Trophoblast cell (in vitro differentiated cells and primary cell): ENCODE data around the gene XRCC4.
"Not testable (repeated sequence)": the region's sequence is repeated elsewhere in the genome, so short reads cannot be mapped to it uniquely, and the experiment has no call there.

Experiments used
- DNase-seq, 2 donors: peaks; one replicate each; pipeline ENCODE4 v3.0.0-alpha.2; 2016
- H2AFZ ChIP-seq: 2 replicates; pipeline ENCODE4 v1.6.1; 2013; ENCODE audit warnings: low read length, moderate library complexity, mild to moderate bottlenecking; ENCODE audit not compliant: insufficient read depth, poor library complexity
- H2AK5ac ChIP-seq: 2 replicates; pipeline ENCODE4 v1.6.1; 2013; ENCODE audit warnings: mild to moderate bottlenecking, low read length
- H2BK120ac ChIP-seq: 2 replicates; pipeline ENCODE4 v1.6.1; 2013; ENCODE audit warnings: low read length, mild to moderate bottlenecking, moderate library complexity; ENCODE audit not compliant: insufficient read depth, poor library complexity
- H2BK12ac ChIP-seq: 2 replicates; pipeline ENCODE4 v1.6.1; 2013; ENCODE audit warnings: mild to moderate bottlenecking, low read length, moderate library complexity
- H2BK5ac ChIP-seq: 2 replicates; pipeline ENCODE4 v1.6.1; 2013; ENCODE audit warnings: low read length, low read depth, moderate library complexity, mild to moderate bottlenecking; ENCODE audit not compliant: poor library complexity
- H3K14ac ChIP-seq: 2 replicates; pipeline ENCODE4 v1.6.1; 2013; ENCODE audit warnings: mild to moderate bottlenecking, low read length
- H3K18ac ChIP-seq: 2 replicates; pipeline ENCODE4 v1.6.1; 2013; ENCODE audit warnings: mild to moderate bottlenecking, low read length
- H3K23ac ChIP-seq: 2 replicates; pipeline ENCODE4 v1.6.1; 2013; ENCODE audit warnings: low read length
- H3K27ac ChIP-seq: 2 replicates; pipeline ENCODE4 v1.5.1; 2013; ENCODE audit warnings: low read depth, mild to moderate bottlenecking, inconsistent platforms, low read length, moderate library complexity
- H3K27me3 ChIP-seq: 2 replicates; pipeline ENCODE4 v1.6.1; 2013; ENCODE audit warnings: inconsistent platforms, mild to moderate bottlenecking, low read length, moderate library complexity; ENCODE audit not compliant: insufficient read depth
- H3K36me3 ChIP-seq, 2 experiments: 1 replicate in 1 of 2; 2 replicates in 1 of 2; pipeline ENCODE4 v1.6.1; 2013; ENCODE audit warnings: low read length in 2 of 2, mild to moderate bottlenecking in 2 of 2, moderate library complexity in 1 of 2; ENCODE audit not compliant: insufficient read depth in 2 of 2, control insufficient read depth in 1 of 2
- H3K4ac ChIP-seq: 2 replicates; pipeline ENCODE4 v1.6.1; 2013; ENCODE audit warnings: low read depth, mild to moderate bottlenecking, low read length, moderate library complexity
- H3K4me1 ChIP-seq, 2 experiments: 1 replicate in 1 of 2; 2 replicates in 1 of 2; pipeline ENCODE4 v1.6.1; 2013; ENCODE audit warnings: low read length in 2 of 2, mild to moderate bottlenecking in 2 of 2, moderate library complexity in 1 of 2; ENCODE audit not compliant: insufficient read depth in 2 of 2, control insufficient read depth in 1 of 2
- H3K4me2 ChIP-seq: 2 replicates; pipeline ENCODE4 v1.6.1; 2013; ENCODE audit warnings: inconsistent platforms, mild to moderate bottlenecking, low read length, moderate library complexity
- H3K4me3 ChIP-seq: 2 replicates; pipeline ENCODE4 v1.5.1; 2013; ENCODE audit warnings: mild to moderate bottlenecking, low read depth, low read length, inconsistent platforms
- H3K79me1 ChIP-seq: one replicate; pipeline ENCODE4 v1.6.1; 2013; ENCODE audit warnings: low read length
- H3K79me2 ChIP-seq: 2 replicates; pipeline ENCODE4 v1.6.1; 2013; ENCODE audit warnings: low read length, mild to moderate bottlenecking; ENCODE audit not compliant: control insufficient read depth, insufficient read depth, poor library complexity
- H3K9ac ChIP-seq: 2 replicates; pipeline ENCODE4 v1.6.1; 2013; ENCODE audit warnings: mild to moderate bottlenecking, low read length
- H3K9me3 ChIP-seq: 2 replicates; pipeline ENCODE4 v1.6.1; 2013; ENCODE audit warnings: low read depth, mild to moderate bottlenecking, control low read depth, inconsistent platforms, low read length; ENCODE audit not compliant: insufficient read depth
- H4K12ac ChIP-seq: 2 replicates; pipeline ENCODE4 v1.6.1; 2013; ENCODE audit warnings: low read depth, mild to moderate bottlenecking, low read length, moderate library complexity
- H4K8ac ChIP-seq: 2 replicates; pipeline ENCODE4 v1.6.1; 2013; ENCODE audit warnings: low read depth, mild to moderate bottlenecking, low read length, moderate library complexity
- H4K91ac ChIP-seq: one replicate; pipeline ENCODE4 v1.6.1; 2013; ENCODE audit warnings: low read depth, mild to moderate bottlenecking, low read length, moderate library complexity
- WGBS: extraction: QIAGEN DNeasy Blood & Tissue Kit; methylation state at CpG from one replicate; pipeline ENCODE4 v1.1.7; 2013; ENCODE audit warnings: missing lambda C conversion rate; ENCODE audit not compliant: insufficient read length, insufficient coverage; ENCODE audit errors: extremely low coverage; 5-methylcytosine and 5-hydroxymethylcytosine counted together

XRCC4 gene

GRCh38 chr5:83059341-83059740 is 18.0 kb upstream of the XRCC4 start:
- H2BK12ac ChIP-seq: no peak overlapping the region
- no peaks in the 10 kb centered on the region for H3K9me3 ChIP-seq
- no peak for DNase-seq
- no peak overlapping the region for H3K4ac ChIP-seq
- H3K4me1 ChIP-seq: no peaks in the 10 kb centered on the region
- H4K12ac ChIP-seq: no peak overlapping the region
- H4K8ac ChIP-seq: no peak overlapping the region
- no peak overlapping the region for H3K14ac ChIP-seq
- no peaks in the 10 kb centered on the region for H3K27me3 ChIP-seq
- no peak overlapping the region for H2BK5ac ChIP-seq
- H3K79me2 ChIP-seq: no peaks in the 10 kb centered on the region
- WGBS: no CpG with 5 or more reads among the region's 2 CpGs
- H3K23ac ChIP-seq: no peak overlapping the region
- no peak overlapping the region for H3K9ac ChIP-seq
- H3K18ac ChIP-seq: no peak overlapping the region
- no peaks in the 10 kb centered on the region for H3K79me1 ChIP-seq
- peaks cover 3 to 6% of the 10 kb centered on the region in 2 experiments for H3K36me3 ChIP-seq
- H3K27ac ChIP-seq: no peak overlapping the region
- no peak overlapping the region for H3K4me2 ChIP-seq
- H4K91ac ChIP-seq: no peak overlapping the region
- H2AK5ac ChIP-seq: no peak overlapping the region
- no peak overlapping the region for H3K4me3 ChIP-seq
- no peak overlapping the region for H2AFZ ChIP-seq
- no peak overlapping the region for H2BK120ac ChIP-seq

GRCh38 chr5:83066548-83067110 is 10.7 kb upstream of the XRCC4 start:
- DNase-seq: no peak

GRCh38 chr5:83067377-83067776 is 10.0 kb upstream of the XRCC4 start:
- not testable (repeated sequence) for H3K9ac ChIP-seq, H4K91ac ChIP-seq, H3K27me3 ChIP-seq, H2BK12ac ChIP-seq, H4K8ac ChIP-seq, H3K79me2 ChIP-seq, H2BK5ac ChIP-seq, H3K14ac ChIP-seq, H2AK5ac ChIP-seq, H3K79me1 ChIP-seq, H3K36me3 ChIP-seq, H3K27ac ChIP-seq, H2AFZ ChIP-seq, H4K12ac ChIP-seq, H3K4me1 ChIP-seq, H2BK120ac ChIP-seq, H3K18ac ChIP-seq, H3K9me3 ChIP-seq, DNase-seq, H3K4me3 ChIP-seq, H3K23ac ChIP-seq, H3K4me2 ChIP-seq
- peak overlapping the region; percentile 89 for H3K4ac ChIP-seq
- WGBS: no CpG with 5 or more reads among the region's 4 CpGs

More at GRCh38 chr5:83066548-83067110, 10.7 kb upstream of the XRCC4 start:
- H3K23ac ChIP-seq: no peak overlapping the region
- no peak overlapping the region for H3K14ac ChIP-seq
- no peaks in the 10 kb centered on the region for H3K9me3 ChIP-seq
- H3K4me3 ChIP-seq: no peak overlapping the region
- H4K12ac ChIP-seq: no peak overlapping the region
- H2BK5ac ChIP-seq: no peak overlapping the region
- no peak overlapping the region for H2AFZ ChIP-seq
- no CpG with 5 or more reads among the region's 3 CpGs for WGBS
- no peak overlapping the region for H2BK12ac ChIP-seq
- no peak overlapping the region for H4K8ac ChIP-seq
- no peaks in the 10 kb centered on the region for H3K36me3 ChIP-seq
- no peaks in the 10 kb centered on the region for H3K4me1 ChIP-seq
- no peak overlapping the region for H2AK5ac ChIP-seq
- H3K9ac ChIP-seq: no peak overlapping the region
- H4K91ac ChIP-seq: no peak overlapping the region
- no peak overlapping the region for H3K4me2 ChIP-seq
- peaks cover 1% of the 10 kb centered on the region for H3K79me2 ChIP-seq
- peak overlapping the region; percentile 86 for H3K4ac ChIP-seq
- H3K79me1 ChIP-seq: no peaks in the 10 kb centered on the region
- no peaks in the 10 kb centered on the region for H3K27me3 ChIP-seq
- H3K27ac ChIP-seq: no peak overlapping the region
- H2BK120ac ChIP-seq: no peak overlapping the region
- no peak overlapping the region for H3K18ac ChIP-seq

- H3K23ac ChIP-seq: no peak overlapping the region
- no peak overlapping the region for H4K12ac ChIP-seq
- H2BK5ac ChIP-seq: no peak overlapping the region
- no peaks in the 10 kb centered on the region for H3K36me3 ChIP-seq
- DNase-seq: no peak
- H2AK5ac ChIP-seq: no peak overlapping the region
- no peak overlapping the region for H3K4ac ChIP-seq
- peaks cover 3% of the 10 kb centered on the region for H3K79me2 ChIP-seq
- no peak overlapping the region for H2BK120ac ChIP-seq
- H3K9me3 ChIP-seq: no peaks in the 10 kb centered on the region
- H3K14ac ChIP-seq: no peak overlapping the region
- H2AFZ ChIP-seq: no peak overlapping the region
- H3K18ac ChIP-seq: no peak overlapping the region
- H3K4me2 ChIP-seq: no peak overlapping the region
- no peak overlapping the region for H4K8ac ChIP-seq
- H3K27ac ChIP-seq: no peak overlapping the region
- no peaks in the 10 kb centered on the region for H3K4me1 ChIP-seq
- no peaks in the 10 kb centered on the region for H3K27me3 ChIP-seq
- no peak overlapping the region for H2BK12ac ChIP-seq
- WGBS: no CpG with 5 or more reads among the region's 2 CpGs
- H3K79me1 ChIP-seq: no peaks in the 10 kb centered on the region
- no peak overlapping the region for H3K9ac ChIP-seq
- no peak overlapping the region for H4K91ac ChIP-seq
- H3K4me3 ChIP-seq: no peak overlapping the region
Observed at GRCh38 chr5:83069096-83069799, 8.1 kb upstream of the XRCC4 start.
